PC-9 (cell line): ENCODE measurements around the gene NUP205.

Experiments used
- CTCF ChIP-seq: fragments of 200-600 bp; sonication (generic); conservative IDR thresholded peaks from 2 replicates; pipeline ENCODE4 v1.6.1; 2017; ENCODE audit warnings: mixed run types, antibody characterized with exemption, mild to moderate bottlenecking, moderate library complexity
- EZH2 ChIP-seq: fragments of 200-600 bp; sonication (generic); IDR thresholded peaks from 2 replicates; pipeline ENCODE4 v1.8.0; 2017; ENCODE audit warnings: antibody characterized with exemption, low read depth

GRCh38 chr7:135523146-135523545 is 34.6 kb upstream of the NUP205 start:
- no peak for TF ChIP-seq CTCF
- no peak for TF ChIP-seq EZH2
